NT2/D1 (cell line): Measurements from ENCODE around the gene TSN.

Experiments used
- SUZ12 ChIP-seq: IDR thresholded peaks from 2 replicates; pipeline ENCODE4 v1.6.1; 2011; ENCODE audit not compliant: insufficient read length, insufficient read depth; ENCODE audit errors: extremely low read depth
- YY1 ChIP-seq: IDR thresholded peaks from 2 replicates; pipeline ENCODE4 v1.6.1; 2011; ENCODE audit not compliant: insufficient read length, insufficient read depth
- ZNF274 ChIP-seq: IDR thresholded peaks from 2 replicates; pipeline ENCODE4 v1.6.1; 2011; ENCODE audit warnings: mild to moderate bottlenecking, low read depth, low read length

DNA sequence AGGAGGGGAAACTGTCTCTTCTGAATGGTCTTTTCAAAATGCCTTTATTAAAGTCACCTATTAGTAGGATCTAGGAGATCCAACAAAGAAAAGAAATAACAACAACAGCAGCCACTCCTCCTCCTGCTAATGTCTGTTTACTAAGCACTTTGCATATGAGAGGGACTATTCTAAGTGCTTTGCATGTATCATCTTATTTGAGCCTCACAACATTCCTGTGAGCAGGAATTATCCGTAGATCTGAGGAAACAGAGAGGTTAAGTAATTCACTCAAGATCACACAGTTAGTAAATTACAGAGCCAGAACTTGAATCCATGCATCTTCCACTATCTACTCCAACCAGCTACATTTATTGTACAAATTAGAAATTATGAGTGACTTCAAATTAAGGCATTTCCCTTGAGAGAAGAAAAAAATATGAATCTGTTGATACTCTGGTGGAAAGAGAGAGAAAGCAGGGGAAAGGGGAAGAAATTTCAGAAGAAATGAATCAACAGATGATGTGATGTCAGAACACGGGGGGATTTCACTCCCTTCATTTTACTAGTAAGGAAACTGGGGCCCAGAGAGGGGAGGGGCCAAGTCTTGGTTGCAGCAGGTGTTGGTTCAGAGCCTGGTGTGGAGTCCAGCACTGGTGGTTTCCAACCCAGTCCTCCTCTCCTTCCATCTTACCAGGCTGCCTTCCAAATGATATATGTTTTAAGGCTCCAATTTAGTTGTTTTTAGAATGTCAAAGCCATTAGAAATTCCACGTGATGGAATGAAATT, 49.7 kb downstream of the TSN start:
- TF ChIP-seq YY1 (no peak), SUZ12 (no peak), ZNF274 (no peak)
